Measurements from ENCODE around the gene OGDHL. TPM values are rescaled to one million over a fixed set of nuclear protein-coding genes. Genes with fewer than 3 reads are reported as not detected.

The OGDHL gene
- total RNA-seq, 5 donors from 2014 or later (not counting 1 experiment from before 2014, with no cell fraction given) = 0.56 TPM; not detected in 4

DNA sequence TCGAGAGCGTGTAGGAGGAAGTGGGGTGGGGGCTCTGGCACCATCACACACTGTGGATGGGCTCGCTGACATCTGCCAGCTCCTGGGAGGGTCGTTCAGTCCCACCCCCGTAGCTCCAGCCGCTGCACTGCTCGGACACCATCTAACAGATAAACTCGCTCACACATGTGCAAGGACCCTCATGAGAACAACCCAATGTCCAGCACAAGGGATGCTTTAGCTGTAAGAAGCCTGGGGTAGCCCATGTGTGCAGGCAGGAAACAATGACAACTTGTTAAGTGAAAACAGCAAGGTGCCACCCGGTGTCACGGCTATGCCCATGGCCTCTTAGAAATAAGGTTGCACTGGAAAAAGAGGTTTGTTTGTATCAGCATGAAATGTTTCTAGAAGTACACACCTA, 14.1 kb downstream of the OGDHL start:
- H3K27me3 Mint-ChIP-seq = peaks cover 8 to 15% of the 10 kb centered on the region in 2 donors
- Histone ChIP-seq H3K4me3 (ENCODE audit: control insufficient read depth in 1 of 2, extremely low read depth in 1 of 2, low read length in 1 of 2) (no peak overlapping the region), H3K36me3 (ENCODE audit: control insufficient read depth in 2 of 2, extremely low read depth in 1 of 2, insufficient read depth in 1 of 2, low read length in 1 of 2) (no peaks in the 10 kb centered on the region), H3K27me3 (replicated peaks in 1 of 2; ENCODE audit: control insufficient read depth in 2 of 2, extremely low read depth in 1 of 2, insufficient read depth in 2 of 2, low read length in 1 of 2) (peaks cover 0 to 24% of the 10 kb centered on the region in 2 experiments), H3K4me1 (ENCODE audit: control insufficient read depth in 1 of 2, extremely low read depth in 1 of 2, insufficient read depth in 2 of 2, low read length in 2 of 2) (no peaks in the 10 kb centered on the region), H3K9me3 (no peaks in the 10 kb centered on the region), H3K27ac (ENCODE audit: low read length) (no peak overlapping the region)
- ChIA-PET POLR2A (no interaction called here), CTCF (no interaction called here)
- DNase-seq = no peak
- no peaks in the 10 kb centered on the region for H3K4me1 Mint-ChIP-seq
- H3K9me3 Mint-ChIP-seq = no peaks in the 10 kb centered on the region
- no peaks in the 10 kb centered on the region for H3K36me3 Mint-ChIP-seq
- WGBS (ENCODE audit: insufficient coverage) = 63% methylated on average over 6 of the region's 10 CpGs
- no peak overlapping the region for H3K27ac Mint-ChIP-seq
- H3K4me3 Mint-ChIP-seq = no peak overlapping the region
- ATAC-seq (replicated peaks in 1 of 4) = no peak

DNA sequence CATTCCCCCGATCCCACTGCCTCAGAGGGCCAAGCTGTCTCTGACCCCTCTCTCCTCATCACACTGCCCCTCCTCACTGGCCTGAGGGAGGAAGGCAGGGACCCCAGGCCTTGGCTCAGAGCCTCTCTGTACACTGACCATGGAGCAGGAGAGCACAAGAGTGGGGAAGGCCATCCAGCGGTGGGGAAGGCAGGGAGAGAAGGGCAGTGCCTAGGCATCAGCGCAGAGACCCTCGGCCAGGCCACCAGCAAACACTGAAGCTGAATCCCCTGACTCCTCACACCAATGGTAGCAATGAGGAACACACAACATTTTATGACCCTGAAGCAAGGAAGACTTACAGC, 14.8 kb downstream of the OGDHL start:
- Mint-ChIP-seq H3K4me1 (no peaks in the 10 kb centered on the region), H3K27me3 (peaks cover 8 to 15% of the 10 kb centered on the region in 2 donors), H3K9me3 (no peaks in the 10 kb centered on the region), H3K36me3 (no peaks in the 10 kb centered on the region), H3K4me3 (no peak overlapping the region), H3K27ac (no peak overlapping the region)
- DNase-seq = no peak
- POLR2A ChIA-PET = no interaction called here
- Histone ChIP-seq H3K36me3 (ENCODE audit: control insufficient read depth in 2 of 2, extremely low read depth in 1 of 2, insufficient read depth in 1 of 2, low read length in 1 of 2) (no peaks in the 10 kb centered on the region), H3K27me3 (replicated peaks in 1 of 2; ENCODE audit: control insufficient read depth in 2 of 2, extremely low read depth in 1 of 2, insufficient read depth in 2 of 2, low read length in 1 of 2) (peaks cover 0 to 20% of the 10 kb centered on the region in 2 experiments), H3K9me3 (no peaks in the 10 kb centered on the region), H3K4me1 (ENCODE audit: control insufficient read depth in 1 of 2, extremely low read depth in 1 of 2, insufficient read depth in 2 of 2, low read length in 2 of 2) (no peaks in the 10 kb centered on the region), H3K4me3 (ENCODE audit: control insufficient read depth in 1 of 2, extremely low read depth in 1 of 2, low read length in 1 of 2) (no peak overlapping the region), H3K27ac (ENCODE audit: low read length) (no peak overlapping the region)
- WGBS (ENCODE audit: insufficient coverage) = 89% methylated on average over 4 of the region's 4 CpGs
- CTCF ChIA-PET = no interaction called here
- no peak for ATAC-seq (replicated peaks in 1 of 4)

DNA sequence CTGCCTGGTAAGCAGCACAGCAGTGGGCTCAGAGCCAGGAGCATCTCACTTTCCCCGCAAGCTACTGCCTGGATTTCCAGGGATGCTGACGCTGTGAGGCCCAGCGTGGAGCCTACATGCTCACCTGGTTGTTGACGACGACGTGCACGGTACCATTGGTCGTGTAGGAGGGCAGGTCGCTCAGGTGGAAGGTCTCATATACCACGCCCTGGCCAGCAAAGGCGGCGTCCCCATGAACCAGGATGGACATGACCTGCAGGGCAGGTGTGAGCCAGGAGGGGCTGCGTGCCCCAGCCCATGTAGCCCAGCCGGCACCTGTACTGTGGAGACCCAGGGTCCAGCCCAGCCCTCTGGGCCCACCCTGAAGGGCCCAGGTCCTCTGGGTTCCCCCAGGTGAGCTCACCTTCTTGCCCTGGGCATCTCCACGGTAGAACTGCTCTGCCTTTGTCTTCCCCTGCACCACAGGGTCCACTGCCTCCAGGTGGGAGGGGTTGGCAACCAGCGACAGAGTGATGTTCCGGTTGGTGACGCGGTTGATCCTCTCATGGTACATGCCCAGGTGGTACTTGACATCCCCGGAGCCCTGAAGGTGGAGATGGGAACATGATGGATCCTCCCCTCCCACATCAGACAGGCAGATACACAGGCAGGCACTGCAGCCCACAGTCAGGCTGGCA, 15.4 kb downstream of the OGDHL start:
- Mint-ChIP-seq H3K9me3 (no peaks in the 10 kb centered on the region), H3K4me1 (no peaks in the 10 kb centered on the region), H3K4me3 (no peak overlapping the region), H3K36me3 (no peaks in the 10 kb centered on the region), H3K27me3 (peaks cover 8 to 15% of the 10 kb centered on the region in 2 donors), H3K27ac (no peak overlapping the region)
- POLR2A ChIA-PET = no interaction called here
- H3K4me3 ChIP-seq (ENCODE audit: control insufficient read depth in 1 of 2, extremely low read depth in 1 of 2, low read length in 1 of 2) = no peak overlapping the region
- H3K27me3 ChIP-seq (replicated peaks in 1 of 2; ENCODE audit: control insufficient read depth in 2 of 2, extremely low read depth in 1 of 2, insufficient read depth in 2 of 2, low read length in 1 of 2) = peaks cover 0 to 15% of the 10 kb centered on the region in 2 experiments
- H3K27ac ChIP-seq (ENCODE audit: low read length) = no peak overlapping the region
- H3K36me3 ChIP-seq (ENCODE audit: control insufficient read depth in 2 of 2, extremely low read depth in 1 of 2, insufficient read depth in 1 of 2, low read length in 1 of 2) = no peaks in the 10 kb centered on the region
- H3K9me3 ChIP-seq = no peaks in the 10 kb centered on the region
- WGBS (ENCODE audit: insufficient coverage) = 85% methylated on average over 14 of the region's 20 CpGs
- CTCF ChIA-PET = no interaction called here
- no peak for DNase-seq
- ATAC-seq (replicated peaks in 1 of 4) = no peak
- no peaks in the 10 kb centered on the region for H3K4me1 ChIP-seq (ENCODE audit: control insufficient read depth in 1 of 2, extremely low read depth in 1 of 2, insufficient read depth in 2 of 2, low read length in 2 of 2)

DNA sequence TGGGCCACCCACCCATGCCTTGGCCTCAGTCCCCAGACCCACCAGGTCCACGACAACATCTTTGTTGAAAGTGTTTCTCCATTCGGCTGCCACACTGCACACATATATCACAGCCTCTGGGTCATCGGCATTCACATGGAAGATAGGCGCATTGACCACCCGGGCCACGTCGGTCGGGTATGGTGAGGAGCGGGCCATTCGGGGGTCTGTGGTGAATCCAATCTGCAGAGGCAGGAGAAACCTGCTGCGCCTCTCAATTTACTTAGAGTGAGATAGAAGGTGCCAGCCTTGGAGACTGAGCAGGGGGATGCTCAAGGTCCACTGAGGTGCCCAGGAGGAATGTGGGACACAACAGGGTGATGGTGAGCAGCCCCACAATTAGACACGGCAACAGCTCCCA, 16.4 kb downstream of the OGDHL start:
- no peaks in the 10 kb centered on the region for H3K9me3 ChIP-seq
- Mint-ChIP-seq H3K9me3 (no peaks in the 10 kb centered on the region), H3K27me3 (peaks cover 1 to 7% of the 10 kb centered on the region in 2 donors), H3K27ac (no peak overlapping the region), H3K36me3 (no peaks in the 10 kb centered on the region), H3K4me3 (no peak overlapping the region), H3K4me1 (no peaks in the 10 kb centered on the region)
- DNase-seq (no peak), ATAC-seq (replicated peaks in 1 of 4) (no peak)
- ChIA-PET POLR2A (no interaction called here), CTCF (no interaction called here)
- H3K4me3 ChIP-seq (ENCODE audit: control insufficient read depth in 1 of 2, extremely low read depth in 1 of 2, low read length in 1 of 2) = no peak overlapping the region
- peaks cover 0 to 11% of the 10 kb centered on the region in 2 experiments for H3K27me3 ChIP-seq (replicated peaks in 1 of 2; ENCODE audit: control insufficient read depth in 2 of 2, extremely low read depth in 1 of 2, insufficient read depth in 2 of 2, low read length in 1 of 2)
- H3K4me1 ChIP-seq (ENCODE audit: control insufficient read depth in 1 of 2, extremely low read depth in 1 of 2, insufficient read depth in 2 of 2, low read length in 2 of 2) = no peaks in the 10 kb centered on the region
- H3K36me3 ChIP-seq (ENCODE audit: control insufficient read depth in 2 of 2, extremely low read depth in 1 of 2, insufficient read depth in 1 of 2, low read length in 1 of 2) = no peaks in the 10 kb centered on the region
- H3K27ac ChIP-seq (ENCODE audit: low read length) = no peak overlapping the region
- 88% methylated on average over 11 of the region's 12 CpGs for WGBS (ENCODE audit: insufficient coverage)

DNA sequence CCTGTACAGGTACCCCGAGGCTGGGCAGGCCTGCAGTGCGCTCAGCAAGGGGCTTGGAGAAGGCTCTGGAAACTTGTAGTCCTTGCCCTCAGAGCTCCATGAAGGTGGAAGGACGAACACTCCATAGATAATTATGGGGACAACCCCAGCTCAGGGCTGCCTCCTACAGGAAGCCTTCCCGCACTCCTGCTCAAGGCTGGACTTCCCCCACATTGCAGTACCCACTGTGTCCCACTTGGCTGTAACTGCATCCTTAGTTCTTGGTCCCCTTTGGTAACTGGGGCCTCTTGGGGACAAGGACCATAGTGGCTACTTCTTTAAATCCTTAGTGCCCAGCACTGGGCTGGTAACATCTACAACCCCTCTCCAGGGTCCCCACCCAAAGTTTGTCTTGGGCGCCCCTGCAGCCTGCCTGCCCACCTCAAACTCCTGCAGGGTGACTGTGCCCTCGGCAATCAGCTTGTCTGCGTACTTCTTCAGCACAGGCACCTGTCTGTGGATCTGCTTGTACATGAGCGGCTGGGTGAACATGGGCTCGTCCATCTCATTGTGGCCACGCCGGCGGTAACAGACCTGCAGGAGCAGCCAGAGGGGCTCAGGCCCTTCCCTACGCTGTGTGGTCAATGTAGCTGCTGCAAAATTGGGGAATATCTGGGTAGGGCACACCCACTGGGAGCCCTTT, 17.1 kb downstream of the OGDHL start:
- POLR2A ChIA-PET = no interaction called here

DNA sequence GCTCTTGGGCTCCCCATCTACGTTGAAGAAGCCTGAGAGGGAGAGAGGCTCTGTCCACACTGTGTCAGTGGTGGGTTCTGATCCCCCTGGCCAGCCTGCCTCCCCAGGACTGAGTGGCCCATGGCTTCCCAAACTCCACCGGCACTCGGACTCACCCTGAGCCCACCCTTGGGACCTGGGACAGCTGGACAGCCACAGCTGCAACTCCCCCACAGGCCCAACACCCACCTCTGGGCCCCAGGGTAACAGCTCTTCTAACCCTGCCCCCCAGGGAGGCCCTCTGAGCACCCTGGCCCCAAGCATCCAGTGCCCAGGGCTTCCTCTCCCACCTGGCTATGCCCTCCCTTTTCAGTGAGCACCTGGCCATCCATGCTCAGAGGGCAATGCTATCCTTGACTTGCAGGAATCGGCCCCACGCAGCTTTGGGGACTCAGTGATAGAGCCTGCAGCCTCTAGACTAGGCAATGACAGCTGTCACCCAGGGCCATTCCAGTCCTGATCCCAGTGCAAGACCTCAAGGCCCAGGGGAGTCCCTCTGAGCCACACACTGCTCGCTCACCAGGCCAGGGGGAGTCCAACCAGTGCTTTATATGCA, 17.9 kb downstream of the OGDHL start:
- H3K4me3 Mint-ChIP-seq = no peak overlapping the region
- CTCF ChIA-PET = no interaction called here
- H3K9me3 ChIP-seq = no peaks in the 10 kb centered on the region
- H3K27ac Mint-ChIP-seq = no peak overlapping the region
- peaks cover 1 to 7% of the 10 kb centered on the region in 2 donors for H3K27me3 Mint-ChIP-seq
- H3K27ac ChIP-seq (ENCODE audit: low read length) = no peak overlapping the region
- no peaks in the 10 kb centered on the region for H3K9me3 Mint-ChIP-seq
- H3K36me3 ChIP-seq (ENCODE audit: control insufficient read depth in 2 of 2, extremely low read depth in 1 of 2, insufficient read depth in 1 of 2, low read length in 1 of 2) = no peaks in the 10 kb centered on the region
- ATAC-seq (replicated peaks in 1 of 4) (no peak), DNase-seq (no peak)
- peaks cover 0 to 5% of the 10 kb centered on the region in 2 experiments for H3K27me3 ChIP-seq (replicated peaks in 1 of 2; ENCODE audit: control insufficient read depth in 2 of 2, extremely low read depth in 1 of 2, insufficient read depth in 2 of 2, low read length in 1 of 2)
- no peaks in the 10 kb centered on the region for H3K4me1 ChIP-seq (ENCODE audit: control insufficient read depth in 1 of 2, extremely low read depth in 1 of 2, insufficient read depth in 2 of 2, low read length in 2 of 2)
- no peak overlapping the region for H3K4me3 ChIP-seq (ENCODE audit: control insufficient read depth in 1 of 2, extremely low read depth in 1 of 2, low read length in 1 of 2)
- POLR2A ChIA-PET = no interaction called here
- WGBS (ENCODE audit: insufficient coverage) = 94% methylated on average over 6 of the region's 6 CpGs
- H3K36me3 Mint-ChIP-seq = no peaks in the 10 kb centered on the region
- no peaks in the 10 kb centered on the region for H3K4me1 Mint-ChIP-seq

More for the DNA sequence above, 17.1 kb downstream of the OGDHL start:
- ATAC-seq (replicated peaks in 1 of 4) = no peak
- no peaks in the 10 kb centered on the region for H3K9me3 Mint-ChIP-seq
- Histone ChIP-seq H3K36me3 (ENCODE audit: control insufficient read depth in 2 of 2, extremely low read depth in 1 of 2, insufficient read depth in 1 of 2, low read length in 1 of 2) (no peaks in the 10 kb centered on the region), H3K27ac (ENCODE audit: low read length) (no peak overlapping the region), H3K4me3 (ENCODE audit: control insufficient read depth in 1 of 2, extremely low read depth in 1 of 2, low read length in 1 of 2) (no peak overlapping the region), H3K27me3 (replicated peaks in 1 of 2; ENCODE audit: control insufficient read depth in 2 of 2, extremely low read depth in 1 of 2, insufficient read depth in 2 of 2, low read length in 1 of 2) (peaks cover 0 to 7% of the 10 kb centered on the region in 2 experiments), H3K4me1 (ENCODE audit: control insufficient read depth in 1 of 2, extremely low read depth in 1 of 2, insufficient read depth in 2 of 2, low read length in 2 of 2) (no peaks in the 10 kb centered on the region), H3K9me3 (no peaks in the 10 kb centered on the region)
- CTCF ChIA-PET = no interaction called here
- no peak overlapping the region for H3K27ac Mint-ChIP-seq
- H3K4me3 Mint-ChIP-seq = no peak overlapping the region
- peaks cover 1 to 7% of the 10 kb centered on the region in 2 donors for H3K27me3 Mint-ChIP-seq
- no peak for DNase-seq
- WGBS (ENCODE audit: insufficient coverage) = 78% methylated on average over 12 of the region's 13 CpGs
- H3K4me1 Mint-ChIP-seq = no peaks in the 10 kb centered on the region
- H3K36me3 Mint-ChIP-seq = no peaks in the 10 kb centered on the region
